GM23338 (cell line): ENCODE results near the gene RNF13. TPM values are rescaled to one million over a fixed set of nuclear protein-coding genes. Genes with fewer than 3 reads are reported as not detected.
A peak's percentile ranks its signal among the peaks of the same experiment; 100 is the strongest.
"Not testable (repeated sequence)": the region's sequence is repeated elsewhere in the genome, so short reads cannot be mapped to it uniquely, and the experiment has no call there.

Source experiments
- ATAC-seq: fragments of 200-7000 bp; cut with Tn5 transposase; 3 replicates; pipeline ENCODE4 v1.9.1; 2020
- DNase-seq: peaks from one replicate; pipeline ENCODE4 v3.0.0-alpha.2; 2015; ENCODE audit warnings: low spot score
- H2AFZ ChIP-seq: fragments of 200-600 bp; sonication (generic); 2 replicates; pipeline ENCODE4 v1.8.0; 2016; ENCODE audit warnings: antibody characterized with exemption, mild to moderate bottlenecking, moderate library complexity
- H3F3A ChIP-seq: fragments of 200-600 bp; sonication (generic); replicated peaks from 2 replicates; pipeline ENCODE4 v1.8.0; 2017; ENCODE audit warnings: antibody characterized with exemption, mixed run types, low read depth
- H3K27ac ChIP-seq: fragments of 200-600 bp; sonication (generic); 2 replicates; pipeline ENCODE4 v1.6.1; 2016; ENCODE audit warnings: low read depth
- H3K27me3 ChIP-seq: fragments of 200-600 bp; sonication (generic); 2 replicates; pipeline ENCODE4 v1.8.0; 2016; ENCODE audit warnings: mild to moderate bottlenecking, mixed run types, moderate library complexity; ENCODE audit not compliant: insufficient read depth
- H3K36me3 ChIP-seq: fragments of 200-600 bp; sonication (generic); 2 replicates; pipeline ENCODE4 v1.8.0; 2016; ENCODE audit warnings: mild to moderate bottlenecking; ENCODE audit not compliant: insufficient read depth
- H3K4me1 ChIP-seq: fragments of 200-600 bp; sonication (generic); 2 replicates; pipeline ENCODE4 v1.8.0; 2016; ENCODE audit warnings: mild to moderate bottlenecking, moderate library complexity; ENCODE audit not compliant: insufficient read depth
- H3K4me2 ChIP-seq: fragments of 200-600 bp; sonication (generic); 2 replicates; pipeline ENCODE4 v1.7.1; 2017; ENCODE audit warnings: mixed run types
- H3K4me3 ChIP-seq: fragments of 200-600 bp; sonication (generic); 2 replicates; pipeline ENCODE4 v1.6.1; 2016; ENCODE audit warnings: mixed run types
- H3K79me2 ChIP-seq: fragments of 200-600 bp; sonication (generic); replicated peaks from 2 replicates; pipeline ENCODE4 v1.8.0; 2017; ENCODE audit warnings: mild to moderate bottlenecking; ENCODE audit not compliant: insufficient read depth
- H3K9me2 ChIP-seq: fragments of 200-600 bp; sonication (generic); 2 replicates; pipeline ENCODE4 v1.8.0; 2017; ENCODE audit not compliant: insufficient read depth
- H4K20me1 ChIP-seq: fragments of 200-600 bp; sonication (generic); replicated peaks from 2 replicates; pipeline ENCODE4 v1.8.0; 2017; ENCODE audit warnings: mild to moderate bottlenecking; ENCODE audit not compliant: insufficient read depth
- H3K27ac Mint-ChIP-seq: 2 replicates; pipeline ENCODE4 v1.8.0; 2020; ENCODE audit warnings: inconsistent platforms, mild to moderate bottlenecking, moderate library complexity, mixed read lengths
- H3K27me3 Mint-ChIP-seq: 3 replicates; pipeline ENCODE4 v1.8.0; 2022; ENCODE audit warnings: low read depth, mild to moderate bottlenecking, moderate library complexity, mixed read lengths, inconsistent platforms; ENCODE audit not compliant: insufficient read depth, poor library complexity
- H3K36me3 Mint-ChIP-seq: 3 replicates; pipeline ENCODE4 v1.8.0; 2021; ENCODE audit warnings: low read depth, mild to moderate bottlenecking, inconsistent platforms, moderate library complexity, mixed read lengths
- H3K4me1 Mint-ChIP-seq: 3 replicates; pipeline ENCODE4 v1.8.0; 2020; ENCODE audit warnings: mild to moderate bottlenecking, inconsistent platforms, mixed read lengths
- H3K4me3 Mint-ChIP-seq: 3 replicates; pipeline ENCODE4 v1.8.0; 2021; ENCODE audit warnings: moderate library complexity, mild to moderate bottlenecking, inconsistent platforms, mixed read lengths
- H3K9me3 Mint-ChIP-seq: 3 replicates; pipeline ENCODE4 v1.8.0; 2020; ENCODE audit warnings: moderate library complexity, mild to moderate bottlenecking, inconsistent platforms, mixed read lengths
- CREB1 ChIP-seq: fragments of 250-450 bp; sonication (Bioruptor Pico); IDR thresholded peaks from 2 replicates; pipeline ENCODE4 v1.5.0; 2020; ENCODE audit warnings: low read depth, mild to moderate bottlenecking, moderate library complexity
- EZH2phosphoT487 ChIP-seq: fragments of 200-600 bp; sonication (generic); IDR thresholded peaks from one replicate; pipeline ENCODE4 v1.8.1; 2018; ENCODE audit warnings: antibody characterized with exemption; ENCODE audit not compliant: unreplicated experiment
- JUNB ChIP-seq: IDR thresholded peaks from one replicate; pipeline ENCODE4 v1.6.1; 2016; ENCODE audit warnings: antibody characterized with exemption; ENCODE audit not compliant: unreplicated experiment
- NANOG ChIP-seq: IDR thresholded peaks from 2 replicates; pipeline ENCODE4 v1.6.1; 2016; ENCODE audit warnings: antibody characterized with exemption, borderline replicate concordance
- POLR2AphosphoS5 ChIP-seq: IDR thresholded peaks from 2 replicates; pipeline ENCODE4 v1.6.1; 2016; ENCODE audit warnings: antibody characterized with exemption, low read depth
- ZNF114 ChIP-seq: fragments of 250-450 bp; sonication (Bioruptor Pico); IDR thresholded peaks from 2 replicates; pipeline ENCODE4 v1.5.0; 2020; ENCODE audit warnings: mild to moderate bottlenecking, moderate library complexity
- ZNF331 ChIP-seq: fragments of 250-450 bp; sonication (Bioruptor Pico); IDR thresholded peaks from 2 replicates; pipeline ENCODE4 v1.5.0; 2020; ENCODE audit warnings: low read depth, mild to moderate bottlenecking, moderate library complexity
- polyA plus RNA-seq: library from polyadenylated mRNA; unstranded; fragments of >200 nt; fragmentation: Nextera tagmentation; extraction: Ambion mirVana; gene quantifications from 2 replicates; pipeline ENCODE4 v1.2.1, GENCODE V29; 2016
- total RNA-seq: library from RNA; depleted of rRNA; stranded (reverse); fragments of >200 nt; shearing (Covaris generic); gene quantifications from 2 replicates; pipeline ENCODE4 v1.2.3, GENCODE V29; 2014
- TF ChIP-seq, protein P1 (sequence below), 2 experiments: fragments of 200-600 bp in 1 of 2; sonication (generic) in 1 of 2; conservative IDR thresholded peaks; 2 replicates each; pipeline versions ENCODE4 v1.5.1 to v1.6.1; 2016 to 2017; ENCODE audit warnings: antibody characterized with exemption in 2 of 2, low read depth in 2 of 2, mild to moderate bottlenecking in 2 of 2, moderate library complexity in 1 of 2
- TF ChIP-seq, protein P2 (sequence below): IDR thresholded peaks from one replicate; pipeline ENCODE4 v1.6.1; 2018; ENCODE audit warnings: antibody characterized with exemption; ENCODE audit not compliant: unreplicated experiment

RNF13 gene
- total and polyA plus RNA-seq, 2 experiments from 2014 or later, result 46.3 to 101 TPM

GRCh38 chr3:149933858-149934257 is 120.8 kb downstream of the RNF13 start (continued):
- no peak for TF ChIP-seq CREB1 (CRISPR knock-in tag)
- TF ChIP-seq ZNF114 (CRISPR knock-in tag), result no peak
- no peak for TF ChIP-seq POLR2AphosphoS5
- no peak for TF ChIP-seq EZH2phosphoT487
- TF ChIP-seq, protein P1, sequence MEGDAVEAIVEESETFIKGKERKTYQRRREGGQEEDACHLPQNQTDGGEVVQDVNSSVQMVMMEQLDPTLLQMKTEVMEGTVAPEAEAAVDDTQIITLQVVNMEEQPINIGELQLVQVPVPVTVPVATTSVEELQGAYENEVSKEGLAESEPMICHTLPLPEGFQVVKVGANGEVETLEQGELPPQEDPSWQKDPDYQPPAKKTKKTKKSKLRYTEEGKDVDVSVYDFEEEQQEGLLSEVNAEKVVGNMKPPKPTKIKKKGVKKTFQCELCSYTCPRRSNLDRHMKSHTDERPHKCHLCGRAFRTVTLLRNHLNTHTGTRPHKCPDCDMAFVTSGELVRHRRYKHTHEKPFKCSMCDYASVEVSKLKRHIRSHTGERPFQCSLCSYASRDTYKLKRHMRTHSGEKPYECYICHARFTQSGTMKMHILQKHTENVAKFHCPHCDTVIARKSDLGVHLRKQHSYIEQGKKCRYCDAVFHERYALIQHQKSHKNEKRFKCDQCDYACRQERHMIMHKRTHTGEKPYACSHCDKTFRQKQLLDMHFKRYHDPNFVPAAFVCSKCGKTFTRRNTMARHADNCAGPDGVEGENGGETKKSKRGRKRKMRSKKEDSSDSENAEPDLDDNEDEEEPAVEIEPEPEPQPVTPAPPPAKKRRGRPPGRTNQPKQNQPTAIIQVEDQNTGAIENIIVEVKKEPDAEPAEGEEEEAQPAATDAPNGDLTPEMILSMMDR (conservative IDR thresholded peaks at IDR 0.05; ENCODE audit: low read depth in 2 of 2), result no peak
- TF ChIP-seq NANOG, result no peak
- TF ChIP-seq ZNF331 (CRISPR knock-in tag), result no peak
- TF ChIP-seq, protein P2, sequence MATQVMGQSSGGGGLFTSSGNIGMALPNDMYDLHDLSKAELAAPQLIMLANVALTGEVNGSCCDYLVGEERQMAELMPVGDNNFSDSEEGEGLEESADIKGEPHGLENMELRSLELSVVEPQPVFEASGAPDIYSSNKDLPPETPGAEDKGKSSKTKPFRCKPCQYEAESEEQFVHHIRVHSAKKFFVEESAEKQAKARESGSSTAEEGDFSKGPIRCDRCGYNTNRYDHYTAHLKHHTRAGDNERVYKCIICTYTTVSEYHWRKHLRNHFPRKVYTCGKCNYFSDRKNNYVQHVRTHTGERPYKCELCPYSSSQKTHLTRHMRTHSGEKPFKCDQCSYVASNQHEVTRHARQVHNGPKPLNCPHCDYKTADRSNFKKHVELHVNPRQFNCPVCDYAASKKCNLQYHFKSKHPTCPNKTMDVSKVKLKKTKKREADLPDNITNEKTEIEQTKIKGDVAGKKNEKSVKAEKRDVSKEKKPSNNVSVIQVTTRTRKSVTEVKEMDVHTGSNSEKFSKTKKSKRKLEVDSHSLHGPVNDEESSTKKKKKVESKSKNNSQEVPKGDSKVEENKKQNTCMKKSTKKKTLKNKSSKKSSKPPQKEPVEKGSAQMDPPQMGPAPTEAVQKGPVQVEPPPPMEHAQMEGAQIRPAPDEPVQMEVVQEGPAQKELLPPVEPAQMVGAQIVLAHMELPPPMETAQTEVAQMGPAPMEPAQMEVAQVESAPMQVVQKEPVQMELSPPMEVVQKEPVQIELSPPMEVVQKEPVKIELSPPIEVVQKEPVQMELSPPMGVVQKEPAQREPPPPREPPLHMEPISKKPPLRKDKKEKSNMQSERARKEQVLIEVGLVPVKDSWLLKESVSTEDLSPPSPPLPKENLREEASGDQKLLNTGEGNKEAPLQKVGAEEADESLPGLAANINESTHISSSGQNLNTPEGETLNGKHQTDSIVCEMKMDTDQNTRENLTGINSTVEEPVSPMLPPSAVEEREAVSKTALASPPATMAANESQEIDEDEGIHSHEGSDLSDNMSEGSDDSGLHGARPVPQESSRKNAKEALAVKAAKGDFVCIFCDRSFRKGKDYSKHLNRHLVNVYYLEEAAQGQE, result no peak

GRCh38 chr3:149934524-149934923 is 121.5 kb downstream of the RNF13 start:
- Mint-ChIP-seq H3K4me1 (no peaks in the 10 kb centered on the region), H3K4me3 (no peak overlapping the region), H3K9me3 (peaks cover 27% of the 10 kb centered on the region), H3K36me3 (peaks cover 45% of the 10 kb centered on the region), H3K27ac (no peak overlapping the region), H3K27me3 (peaks cover 3% of the 10 kb centered on the region)
- DNase-seq, result no peak
- Histone ChIP-seq H3K27me3 (no peaks in the 10 kb centered on the region), H4K20me1 (no peaks in the 10 kb centered on the region), H3K4me1 (no peaks in the 10 kb centered on the region), H3K27ac (no peak overlapping the region), H3K9me2 (no peaks in the 10 kb centered on the region), H3K36me3 (no peaks in the 10 kb centered on the region), H3K4me2 (no peak overlapping the region), H3K4me3 (no peak overlapping the region), H2AFZ (no peak overlapping the region), H3K79me2 (peaks cover 8% of the 10 kb centered on the region), H3F3A (no peaks in the 10 kb centered on the region)
- no peak for ATAC-seq
- no peak for TF ChIP-seq JUNB
- no peak for TF ChIP-seq EZH2phosphoT487
- no peak for TF ChIP-seq POLR2AphosphoS5
- TF ChIP-seq NANOG, result no peak

GRCh38 chr3:149936812-149937230 is 123.8 kb downstream of the RNF13 start:
- Mint-ChIP-seq H3K27ac (no peak overlapping the region), H3K27me3 (peaks cover 3% of the 10 kb centered on the region), H3K36me3 (peaks cover 26% of the 10 kb centered on the region), H3K9me3 (peaks cover 18% of the 10 kb centered on the region), H3K4me3 (no peak overlapping the region), H3K4me1 (no peaks in the 10 kb centered on the region)
- Histone ChIP-seq H3K4me2 (no peak overlapping the region), H3K79me2 (0 out of 2 replicates have a peak, but pooled peaks cover 5% of the 10 kb centered on the region), H2AFZ (no peak overlapping the region), H4K20me1 (no peaks in the 10 kb centered on the region), H3K4me1 (no peaks in the 10 kb centered on the region), H3K27ac (no peak overlapping the region), H3K4me3 (no peak overlapping the region), H3K27me3 (no peaks in the 10 kb centered on the region), H3K36me3 (no peaks in the 10 kb centered on the region), H3F3A (no peaks in the 10 kb centered on the region), H3K9me2 (no peaks in the 10 kb centered on the region)
- DNase-seq (peak; percentile 94), ATAC-seq (peak; percentile 96)
- no peak for TF ChIP-seq JUNB
- TF ChIP-seq, protein P1 (conservative IDR thresholded peaks at IDR 0.05; ENCODE audit: low read depth in 2 of 2), result peak; percentile 90 to 96
- 0 out of 2 replicates have a peak, but pooled peaks have one; percentile 6 for TF ChIP-seq NANOG

DNA sequence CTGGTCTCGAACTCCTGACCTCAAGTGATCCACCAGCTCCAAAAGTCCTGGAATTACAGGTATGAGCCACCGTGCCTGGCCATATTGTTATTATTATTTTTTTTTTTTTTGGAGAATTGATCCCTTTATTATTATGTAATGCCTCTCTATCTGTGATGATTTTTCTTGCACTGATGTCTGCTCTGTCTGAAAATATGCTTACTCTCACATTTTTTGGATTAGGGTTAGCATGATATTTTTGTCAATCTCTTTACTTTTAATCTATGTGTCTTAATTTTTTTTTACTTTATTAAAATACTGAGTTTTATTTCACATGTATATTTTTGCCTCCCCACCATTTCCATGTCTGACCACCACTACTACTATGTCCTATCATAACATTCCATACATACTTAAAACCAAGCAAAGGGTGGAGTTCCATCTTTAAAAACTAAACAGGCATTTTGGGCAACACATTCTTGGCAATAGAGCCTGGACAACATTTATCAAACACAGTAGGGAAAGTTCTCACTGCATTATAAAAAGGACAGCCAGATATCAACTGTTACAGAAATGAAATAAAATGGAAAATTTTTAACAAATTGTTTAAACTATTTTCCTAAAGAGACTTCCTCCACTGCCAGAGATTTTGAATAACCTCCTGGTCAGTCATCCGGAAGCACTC is 125.5 kb downstream of the RNF13 start:
- Mint-ChIP-seq H3K36me3 (peaks cover 24% of the 10 kb centered on the region), H3K9me3 (peaks cover 14% of the 10 kb centered on the region)
- H3K4me3 Mint-ChIP-seq, H3K27me3 ChIP-seq, H3K27ac ChIP-seq, DNase-seq, H3K36me3 ChIP-seq, H3K4me2 ChIP-seq, H3K4me1 Mint-ChIP-seq, H3K4me1 ChIP-seq, H2AFZ ChIP-seq, ATAC-seq, H3K27me3 Mint-ChIP-seq, H3K9me2 ChIP-seq, H3F3A ChIP-seq, H3K27ac Mint-ChIP-seq, H4K20me1 ChIP-seq, H3K4me3 ChIP-seq: not testable (repeated sequence)
- H3K79me2 ChIP-seq, result 0 out of 2 replicates have a peak, but pooled peaks cover 12% of the 10 kb centered on the region
